NCI-H446 (cell line): ENCODE results near the gene TRPM3.

Source experiments
- DNase-seq, 2 experiments: peaks; one replicate each; lab custom pipeline; 2025; lab: John Stamatoyannopoulos, UW

TRPM3 gene

DNA sequence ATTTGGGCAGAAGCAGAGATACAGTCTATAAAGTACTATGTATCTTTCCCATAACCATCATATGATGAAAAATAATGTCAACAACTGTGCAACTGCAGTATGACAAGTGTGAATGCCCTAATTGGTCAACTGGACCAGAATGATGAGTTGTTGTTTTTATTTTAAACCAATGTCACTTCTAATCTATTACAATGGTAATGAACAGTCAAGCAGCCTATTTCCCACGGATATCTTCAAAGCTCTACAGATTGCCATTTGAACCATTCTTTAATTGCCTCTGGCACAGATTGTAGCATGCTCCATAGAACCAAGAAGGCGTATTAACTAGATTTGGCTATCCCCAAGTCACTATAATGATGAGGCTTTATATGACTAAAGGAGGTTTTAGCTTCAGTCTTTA is 233.6 kb downstream of the TRPM3 start:
- no peak for DNase-seq

DNA sequence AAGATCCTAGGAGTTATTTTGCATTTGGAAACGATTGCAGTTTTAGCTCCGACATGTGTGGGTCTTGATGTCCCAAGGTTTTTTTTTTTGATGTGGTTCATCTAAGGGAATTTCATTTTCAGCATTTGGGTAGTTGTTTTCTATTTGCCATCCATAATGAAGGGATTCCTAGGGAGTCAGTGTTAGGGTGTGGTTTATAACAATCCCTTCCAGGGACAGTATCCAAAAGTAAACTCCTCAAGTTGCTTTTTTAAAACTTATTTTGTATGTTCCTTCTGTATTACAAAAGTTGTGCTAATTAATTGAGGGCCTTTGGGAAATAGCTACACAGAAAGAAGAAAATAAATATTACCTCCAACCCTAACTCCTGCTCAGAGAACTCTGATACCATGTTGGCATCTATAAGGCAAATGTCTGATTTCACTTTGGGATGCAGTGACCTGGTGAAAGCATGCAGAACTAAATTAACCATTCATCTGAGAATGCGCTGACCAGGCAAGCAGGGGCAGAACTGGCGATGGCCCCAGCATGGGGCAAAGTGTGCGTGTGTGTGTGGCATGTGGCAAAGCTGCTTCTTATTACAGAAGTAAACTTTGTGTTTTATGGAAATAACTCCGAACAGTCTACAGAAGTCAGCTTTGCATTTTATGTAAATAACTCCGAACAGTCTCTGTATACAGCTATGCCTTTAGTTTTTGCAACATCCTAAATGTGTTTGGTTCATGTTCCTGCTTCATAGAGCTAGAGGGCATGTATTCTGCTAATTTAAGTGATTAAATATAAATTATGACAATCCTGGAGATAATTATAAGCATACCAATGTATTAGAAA is 237.2 kb downstream of the TRPM3 start:
- DNase-seq = no peak

DNA sequence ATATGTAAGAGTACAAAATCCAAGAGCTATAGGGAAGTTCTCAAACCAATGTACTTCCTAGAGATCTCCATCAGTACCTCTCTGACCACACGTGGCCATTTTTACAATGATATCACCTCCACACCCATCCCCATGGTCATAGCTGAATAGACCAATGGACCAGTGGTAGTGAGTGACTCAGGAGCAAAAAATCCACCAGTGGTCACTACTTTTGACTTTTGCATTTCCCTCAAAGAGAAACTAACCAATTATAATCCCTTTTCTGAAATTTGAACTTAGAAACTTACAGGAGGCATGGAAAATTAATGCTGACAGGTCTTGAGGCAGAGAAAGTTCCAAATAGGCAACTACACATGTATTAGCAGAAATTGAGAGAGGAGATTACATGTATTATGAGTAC is 238.4 kb downstream of the TRPM3 start:
- DNase-seq = no peak

DNA sequence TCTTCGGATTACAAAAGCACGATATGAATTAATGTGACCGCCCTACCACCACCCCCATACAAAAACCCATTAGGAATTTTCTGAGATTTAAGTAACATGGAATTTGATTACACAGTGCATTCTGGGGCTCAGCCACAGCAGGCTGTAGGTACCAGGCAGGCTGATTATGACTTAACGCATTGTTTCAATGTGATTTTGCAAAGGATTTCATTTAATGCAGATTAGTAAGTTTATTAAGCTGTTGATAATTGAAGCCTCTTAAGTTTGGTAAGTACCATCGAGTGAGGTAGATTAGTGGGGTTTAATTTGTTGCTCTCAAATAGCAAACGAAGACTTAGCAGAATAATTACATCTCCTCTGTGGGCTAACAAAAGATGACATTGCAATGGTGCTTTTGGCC is 240.1 kb downstream of the TRPM3 start:
- no peak for DNase-seq

DNA sequence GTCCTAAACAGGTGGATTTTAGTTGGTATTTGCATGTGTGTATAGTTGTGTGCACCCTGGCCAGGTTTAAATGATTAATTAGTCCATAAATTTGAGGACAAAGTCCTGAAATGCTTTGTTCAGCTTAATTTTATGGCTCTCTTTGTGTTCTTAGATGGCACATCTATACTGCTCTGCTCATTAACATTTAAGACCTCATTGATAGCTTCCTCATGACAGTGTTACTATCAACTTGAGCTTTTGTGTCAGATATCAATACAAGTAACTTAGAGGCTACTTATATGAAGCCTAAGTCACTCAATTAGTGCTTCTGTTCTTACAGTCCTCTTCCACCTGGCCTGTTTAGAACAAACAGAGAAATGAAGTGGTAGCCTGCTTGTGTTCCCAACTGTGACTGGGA is 240.9 kb downstream of the TRPM3 start:
- DNase-seq = no peak

DNA sequence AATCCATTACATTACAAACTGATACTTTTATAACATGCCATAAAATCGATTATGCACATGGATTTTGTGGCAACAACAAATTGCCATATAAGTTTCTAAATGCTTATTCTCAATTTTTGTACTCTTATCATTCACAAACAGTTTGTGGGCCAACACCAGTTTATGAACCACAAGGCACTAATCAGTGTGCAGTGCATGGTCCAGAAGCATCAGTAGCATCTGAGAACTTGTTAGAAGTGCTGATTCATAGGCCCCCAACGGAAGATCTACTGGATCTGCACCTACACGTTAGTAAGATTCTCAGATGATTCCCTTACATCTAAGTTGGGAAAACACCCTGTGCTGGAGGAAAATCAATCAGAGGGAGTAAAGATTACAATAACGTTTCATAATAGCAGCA is 242.8 kb downstream of the TRPM3 start:
- no peak for DNase-seq

DNA sequence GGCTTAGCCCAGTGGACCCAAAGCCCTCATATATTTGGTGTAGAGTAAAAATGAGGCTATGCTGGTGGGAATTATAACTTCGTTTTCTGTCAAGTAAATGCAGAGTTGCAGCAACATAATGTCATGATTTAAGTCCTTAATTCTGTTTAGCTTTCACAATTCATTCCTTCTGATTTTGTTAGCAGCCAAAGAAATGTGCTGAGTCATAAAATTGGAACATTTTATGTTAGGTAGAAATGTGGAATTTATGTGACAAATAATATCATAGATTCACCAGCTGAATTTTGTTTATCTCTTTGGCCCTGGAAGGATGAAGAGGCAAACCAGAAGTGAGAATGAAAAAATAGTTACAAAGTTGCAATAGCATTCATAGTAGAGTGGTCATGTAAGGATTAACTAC is 247.0 kb downstream of the TRPM3 start:
- no peak for DNase-seq

DNA sequence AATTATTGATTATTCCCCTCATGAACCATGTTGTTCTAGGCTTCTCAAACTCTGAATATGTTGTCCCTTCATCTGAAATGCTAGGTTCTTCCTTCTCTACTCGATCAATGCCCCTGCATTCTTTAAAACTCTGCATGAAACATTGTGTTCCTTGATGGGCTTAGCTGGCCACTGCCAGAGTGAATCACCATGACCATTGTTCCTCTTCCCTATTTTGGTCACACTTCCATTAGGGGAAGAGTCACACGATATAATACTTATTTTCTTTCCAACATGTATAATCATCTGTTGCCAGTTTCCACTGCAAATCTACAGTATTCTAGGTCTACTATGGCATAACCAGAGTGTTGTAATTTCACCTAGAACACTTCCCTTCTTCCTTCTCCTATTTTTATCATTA is 247.9 kb downstream of the TRPM3 start:
- DNase-seq = no peak

DNA sequence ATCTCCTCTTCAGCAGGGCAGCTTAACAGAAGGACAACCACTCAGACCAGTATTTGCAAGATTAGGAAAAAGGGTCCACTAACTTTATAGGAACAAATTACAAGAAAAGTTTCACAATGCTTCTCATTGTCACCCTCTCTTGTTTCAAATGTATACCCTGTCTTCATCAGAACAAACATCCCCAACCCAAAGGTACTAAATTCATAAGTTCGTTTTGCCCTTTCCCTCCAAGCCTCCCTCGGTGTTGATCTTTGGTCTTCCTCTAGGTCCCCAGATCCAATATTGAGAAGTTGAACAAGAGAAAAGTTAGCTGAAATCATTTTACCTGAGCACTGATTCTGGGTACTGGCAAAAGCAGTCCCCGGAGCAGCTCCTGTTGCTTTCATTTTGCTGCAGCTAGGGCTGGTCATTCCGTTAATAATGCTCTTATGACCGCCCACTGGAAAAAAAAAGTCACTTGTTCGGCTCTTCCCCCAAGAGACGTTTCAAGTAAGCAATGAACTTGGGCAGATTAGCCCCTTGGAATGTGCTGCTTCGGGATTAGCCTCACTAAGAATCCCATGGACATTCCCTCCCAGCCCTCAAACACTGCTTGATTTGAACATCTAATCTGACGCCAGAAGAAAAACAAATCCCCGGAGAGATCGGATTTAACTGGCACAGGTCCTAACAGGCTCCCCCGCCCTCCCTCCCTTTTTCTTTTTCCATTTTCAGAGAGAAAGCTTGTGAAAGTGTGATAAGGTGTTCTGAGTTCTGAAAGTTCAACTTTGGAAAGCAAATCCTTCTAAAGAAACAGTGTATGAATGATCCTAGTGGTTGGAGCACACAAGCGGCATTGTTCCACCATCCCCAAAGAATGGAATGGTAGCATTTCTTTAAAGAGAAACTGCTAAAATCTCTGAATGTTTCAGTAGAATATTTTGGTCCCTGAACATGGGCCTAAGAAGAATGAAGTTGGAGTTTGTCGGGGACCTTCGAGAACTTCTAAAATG is 252.5 kb downstream of the TRPM3 start:
- DNase-seq = no peak

DNA sequence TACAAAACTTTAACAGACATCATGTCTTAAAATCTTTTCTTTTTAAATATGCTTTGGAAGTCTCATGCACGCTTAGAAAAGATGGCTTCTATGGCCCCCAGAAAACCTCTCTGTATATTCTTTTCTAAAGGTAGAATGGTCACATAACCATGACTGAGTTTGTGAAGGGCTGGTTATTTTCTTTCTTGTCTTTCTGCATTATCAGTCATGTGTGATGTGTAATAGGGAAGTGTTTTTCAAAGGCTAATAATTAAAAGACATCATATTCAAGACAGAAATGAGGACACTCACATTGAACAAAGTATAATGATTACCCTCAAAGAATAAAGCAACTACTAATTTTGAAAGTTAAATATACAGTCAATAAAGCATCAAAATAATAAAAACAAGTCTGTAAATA is 253.4 kb downstream of the TRPM3 start:
- DNase-seq = no peak

DNA sequence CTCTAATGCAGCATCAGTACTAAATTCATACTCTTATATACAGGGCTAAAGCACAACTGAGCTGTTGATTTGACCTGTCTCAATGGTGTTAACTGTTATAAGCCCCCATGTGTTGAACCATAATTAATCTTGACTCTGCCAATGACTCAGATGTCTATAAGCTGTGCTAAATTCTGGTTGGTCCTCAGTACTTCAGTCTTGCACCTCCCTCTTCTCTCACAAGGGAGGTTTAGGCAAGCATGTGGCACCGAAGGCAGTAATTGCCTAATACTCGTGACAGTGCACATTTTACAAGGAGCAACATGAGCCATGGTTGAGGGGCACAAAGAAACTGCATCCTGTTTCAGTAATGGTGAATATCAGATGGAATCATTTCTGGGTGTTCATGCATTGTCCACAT is 255.9 kb downstream of the TRPM3 start:
- DNase-seq = no peak

DNA sequence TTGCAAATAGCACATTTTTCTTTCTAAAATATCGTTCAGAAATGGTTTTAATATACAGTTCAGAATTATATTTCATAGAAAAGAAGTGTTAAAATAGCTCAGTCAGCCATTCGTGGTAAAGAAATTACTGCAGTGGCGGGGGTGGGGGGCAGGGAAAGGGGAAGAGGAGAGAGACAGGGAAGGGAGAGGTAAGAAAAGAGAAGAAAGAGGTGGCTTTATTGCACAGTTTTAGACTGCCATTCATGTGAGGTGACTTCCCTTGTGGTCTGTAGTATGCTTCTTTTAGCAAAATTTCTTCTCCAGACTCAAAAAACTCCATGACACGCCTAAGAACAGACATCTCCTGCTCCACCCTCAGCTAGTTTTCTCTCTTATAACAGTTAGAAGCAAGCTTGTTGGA is 259.6 kb downstream of the TRPM3 start:
- DNase-seq = no peak

DNA sequence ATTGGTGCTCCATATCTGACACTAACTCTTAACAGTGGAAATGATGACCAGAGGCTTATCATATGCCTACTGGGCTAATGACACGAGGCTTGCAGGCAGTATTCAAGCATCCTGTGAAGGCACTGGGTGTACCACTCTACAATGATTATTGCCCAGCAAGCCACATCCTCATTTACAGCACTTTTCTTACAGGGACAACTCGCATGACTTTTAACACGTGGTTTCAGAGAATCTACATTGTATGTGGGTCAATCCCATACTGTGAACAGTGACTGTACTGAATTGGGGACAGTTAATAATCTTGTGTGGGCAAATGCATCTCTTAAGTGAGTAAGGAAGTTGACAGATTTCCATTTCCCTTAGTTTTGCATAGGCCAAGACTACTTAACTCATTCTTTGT is 260.0 kb downstream of the TRPM3 start:
- DNase-seq = no peak

DNA sequence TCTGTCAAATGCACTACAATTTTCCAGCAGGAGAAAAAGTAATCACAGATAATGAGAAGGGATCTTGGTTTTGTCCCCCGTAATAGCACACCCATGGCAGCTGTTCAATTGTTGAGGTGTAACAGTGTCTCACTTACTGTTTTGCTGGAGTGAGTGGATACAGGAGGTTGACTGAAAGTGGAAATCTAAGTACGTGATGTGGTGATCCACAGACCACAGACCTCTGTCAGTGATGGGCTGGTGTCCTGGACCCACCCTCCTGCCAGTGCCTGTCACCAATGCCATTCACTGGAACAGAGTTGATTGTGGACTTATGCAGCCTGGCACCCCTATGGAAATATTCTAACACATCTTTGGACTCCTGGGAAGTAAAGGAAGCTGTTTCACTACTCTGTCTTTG is 261.7 kb downstream of the TRPM3 start:
- no peak for DNase-seq

DNA sequence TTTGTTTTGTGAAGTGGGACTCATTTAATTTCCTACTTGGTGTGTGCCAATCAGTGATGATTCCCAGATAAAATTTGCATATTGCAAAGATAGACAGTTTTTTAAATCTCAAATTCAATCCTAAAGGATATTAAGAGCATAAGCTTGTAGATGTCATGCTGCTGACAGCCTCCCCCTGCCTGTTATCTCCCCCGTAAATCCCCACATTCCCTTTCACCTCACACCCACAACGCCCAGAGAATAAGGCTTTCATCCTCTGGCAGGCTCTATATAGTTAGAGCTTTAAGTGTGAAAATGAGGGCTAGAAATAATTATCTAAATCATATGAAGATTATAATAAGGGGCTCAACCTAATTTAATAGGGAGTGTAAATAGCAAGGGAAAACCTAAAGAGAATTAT is 265.0 kb downstream of the TRPM3 start:
- DNase-seq = no peak

DNA sequence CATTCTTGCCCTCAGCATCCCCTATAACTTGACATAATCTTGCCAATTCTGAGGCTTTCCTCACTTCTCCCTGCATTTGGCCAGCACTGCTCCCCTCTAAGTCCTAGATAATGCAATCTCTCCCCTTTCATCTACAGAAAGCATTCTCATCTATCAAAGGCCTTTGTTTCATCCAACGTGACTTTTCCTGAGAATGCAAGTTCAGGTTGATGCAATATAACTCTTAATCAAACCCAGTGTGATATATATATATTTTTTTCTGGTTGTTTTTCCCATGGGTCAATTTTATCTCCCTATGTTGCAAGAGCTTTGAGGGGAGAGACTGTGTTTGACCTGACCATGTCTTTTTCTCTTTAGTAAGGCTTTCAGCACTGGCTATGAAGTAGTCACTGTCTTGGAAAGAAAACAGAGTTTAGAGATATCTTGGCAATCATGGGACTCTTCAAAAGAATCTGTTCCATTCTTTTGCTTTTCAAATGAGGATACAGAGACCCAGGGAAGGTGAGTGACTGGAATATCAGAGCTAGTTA is 268.6 kb downstream of the TRPM3 start:
- DNase-seq = no peak

DNA sequence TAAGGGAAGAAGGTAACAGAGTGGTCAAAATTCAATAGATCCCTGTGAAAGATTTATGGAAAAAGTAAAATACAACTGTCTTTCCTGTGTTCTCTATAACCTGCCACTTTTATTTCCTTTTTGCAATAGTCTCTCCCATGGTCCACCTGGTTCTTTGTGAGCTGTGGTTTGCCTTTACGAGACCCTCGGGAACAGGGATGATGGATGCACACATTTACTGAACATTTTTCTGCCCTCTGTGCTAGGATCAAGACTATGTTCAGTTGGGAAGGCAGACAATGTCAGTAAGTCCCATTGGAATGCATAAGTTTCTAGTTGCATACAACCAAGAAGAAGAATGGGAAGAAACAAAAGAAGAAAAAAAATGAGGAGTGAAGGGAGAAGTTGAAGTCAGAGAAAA is 281.2 kb downstream of the TRPM3 start:
- DNase-seq = no peak

DNA sequence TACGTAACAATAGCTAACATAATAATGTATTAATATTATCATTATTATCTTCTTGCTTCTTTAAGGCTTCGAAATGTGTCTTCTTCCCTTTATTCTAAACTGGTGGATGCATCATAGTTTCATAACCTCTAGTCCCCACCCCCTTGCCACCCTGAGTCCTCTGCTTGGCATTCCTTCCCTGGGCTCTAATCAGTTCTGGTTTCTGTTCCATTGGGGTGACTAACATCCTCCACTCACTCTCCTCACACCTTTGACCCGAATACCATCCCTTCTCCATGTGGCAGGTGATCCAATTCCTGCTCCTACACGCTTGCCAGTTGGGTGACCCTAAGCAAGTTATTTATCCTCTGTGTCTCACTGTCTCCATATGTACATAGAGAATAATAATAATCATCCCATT is 286.1 kb downstream of the TRPM3 start:
- no peak for DNase-seq

DNA sequence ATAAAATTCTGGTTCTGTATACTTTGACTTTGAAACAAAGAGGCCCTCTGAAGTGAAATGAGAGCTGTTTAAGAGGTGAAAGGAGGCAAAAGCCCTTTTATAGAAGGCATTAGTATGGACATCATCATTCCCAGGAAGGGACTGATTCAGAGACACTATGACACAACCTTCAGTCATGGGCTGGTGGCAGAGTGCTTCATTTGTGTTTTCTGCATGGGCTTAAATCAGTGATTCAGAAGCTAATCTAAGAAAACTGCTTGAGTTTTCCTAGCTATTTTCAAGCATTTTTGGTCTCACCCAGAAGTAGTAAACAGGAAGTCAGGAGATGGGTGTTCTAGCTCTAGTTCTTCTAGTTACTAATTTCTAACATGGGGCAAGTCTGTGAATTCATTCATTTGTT is 288.9 kb downstream of the TRPM3 start:
- no peak for DNase-seq

DNA sequence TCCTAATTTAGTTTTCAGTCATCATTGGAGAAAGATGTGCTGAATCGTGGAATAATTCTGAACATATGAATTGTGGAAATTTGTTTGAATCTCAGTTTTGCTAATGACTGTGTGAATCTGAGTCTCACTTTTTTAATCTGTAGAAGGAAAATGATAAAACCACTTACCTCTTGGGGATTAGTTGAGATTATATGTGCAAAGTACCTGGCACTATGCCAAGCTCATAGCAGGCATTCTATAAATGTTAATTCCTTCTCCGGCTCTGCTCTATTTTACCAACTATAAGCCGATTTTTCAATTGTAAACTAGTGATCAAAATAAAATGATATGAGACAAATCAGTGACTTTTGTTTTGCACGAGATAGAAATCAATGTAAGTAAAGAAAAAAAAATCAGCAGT is 290.8 kb downstream of the TRPM3 start:
- no peak for DNase-seq

DNA sequence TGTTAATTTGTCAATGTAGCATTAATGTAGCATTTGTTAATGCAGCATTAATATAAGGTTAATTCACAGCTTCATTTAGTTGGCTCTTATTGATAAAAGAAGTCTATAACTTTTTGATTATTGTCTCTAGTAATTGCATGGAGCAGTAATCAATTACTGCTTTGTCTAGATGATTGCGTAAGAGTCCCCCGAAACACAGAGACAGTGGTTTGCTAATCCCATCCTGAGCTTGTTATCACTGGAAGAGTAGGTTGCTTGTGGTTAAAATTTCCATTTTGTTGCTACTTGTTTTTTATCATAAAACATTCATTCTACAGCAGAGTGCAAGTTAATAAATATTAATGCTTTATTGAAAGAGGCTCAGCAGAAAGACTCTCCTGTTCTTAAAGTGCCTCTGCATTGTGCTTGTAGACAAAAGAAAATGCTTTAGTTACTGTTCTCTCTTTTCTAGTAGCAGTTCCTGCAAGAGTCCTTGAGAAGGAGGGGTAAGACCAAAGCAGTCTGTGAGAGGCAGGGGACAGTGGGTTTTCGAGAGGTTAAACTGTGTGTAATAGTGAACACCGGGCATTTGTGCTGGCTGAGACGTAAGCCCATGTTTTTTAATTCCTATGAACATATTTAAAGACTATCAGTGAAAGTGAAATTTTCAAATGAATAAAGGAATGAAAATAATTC is 291.7 kb downstream of the TRPM3 start:
- no peak for DNase-seq

DNA sequence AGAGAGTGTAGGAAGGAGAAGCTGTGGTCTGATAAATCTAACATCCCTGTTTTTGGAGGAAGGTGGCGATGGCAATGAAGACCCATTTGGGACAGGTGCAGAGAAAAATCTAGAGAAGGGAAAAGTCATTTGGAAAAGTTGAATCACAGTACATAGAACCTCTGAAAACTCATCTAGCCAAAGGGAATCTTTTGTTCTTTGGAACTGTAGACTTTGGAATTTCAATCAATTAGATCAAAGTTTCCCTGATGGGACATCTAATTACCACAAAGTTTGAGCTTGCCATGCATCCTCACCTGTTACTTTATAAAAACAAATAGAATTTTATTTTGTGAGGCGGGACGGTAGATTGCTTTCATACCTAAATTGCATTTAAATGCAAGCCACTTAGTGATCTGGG is 294.9 kb downstream of the TRPM3 start:
- no peak for DNase-seq
